Epithelial cell of prostate (primary cell): ENCODE results near the gene SSTR5.

Experiments used
- DNase-seq: peaks from one replicate; pipeline ENCODE4 v3.0.0-alpha.2; 2011; ENCODE audit warnings: low read depth, low spot score
- H3K27ac ChIP-seq: fragments of 450-650 bp; 2 replicates; pipeline ENCODE4 v1.5.1; 2017; ENCODE audit warnings: mild to moderate bottlenecking

The SSTR5 gene

DNA sequence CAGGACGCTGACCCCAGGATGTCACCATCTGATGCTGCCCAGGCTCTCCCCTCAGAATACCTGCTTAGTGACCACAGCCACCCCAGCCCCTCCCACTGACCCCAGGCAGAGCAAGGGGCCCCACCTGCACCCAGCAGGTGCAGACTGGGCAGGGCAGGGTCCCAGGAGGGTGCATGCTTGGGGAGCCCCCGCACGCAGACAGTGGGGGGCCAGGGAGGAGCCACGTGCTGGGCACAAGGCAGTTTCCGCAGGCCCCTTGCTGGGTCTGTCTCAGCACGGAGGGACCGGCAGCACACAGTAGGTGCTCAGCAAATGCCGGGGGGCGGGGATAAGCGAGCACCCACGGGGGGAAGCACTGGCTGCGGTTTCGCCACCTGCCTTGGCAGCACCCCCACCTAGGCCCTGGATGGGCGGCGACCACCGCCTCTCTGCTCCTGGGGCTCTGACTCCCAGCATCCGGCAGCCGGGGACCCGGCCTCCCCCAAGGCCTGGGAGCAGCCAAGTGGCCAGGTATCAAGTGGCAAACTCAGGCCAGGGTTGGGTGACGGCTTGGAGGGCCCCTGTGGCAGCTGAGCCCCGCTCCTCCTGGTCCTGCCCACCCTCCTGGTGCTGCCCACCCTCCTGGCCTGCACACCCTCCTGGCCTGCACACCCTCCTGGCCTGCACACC is 18.7 kb upstream of the SSTR5 start:
- no peak overlapping the region for H3K27ac ChIP-seq
- no peak for DNase-seq

DNA sequence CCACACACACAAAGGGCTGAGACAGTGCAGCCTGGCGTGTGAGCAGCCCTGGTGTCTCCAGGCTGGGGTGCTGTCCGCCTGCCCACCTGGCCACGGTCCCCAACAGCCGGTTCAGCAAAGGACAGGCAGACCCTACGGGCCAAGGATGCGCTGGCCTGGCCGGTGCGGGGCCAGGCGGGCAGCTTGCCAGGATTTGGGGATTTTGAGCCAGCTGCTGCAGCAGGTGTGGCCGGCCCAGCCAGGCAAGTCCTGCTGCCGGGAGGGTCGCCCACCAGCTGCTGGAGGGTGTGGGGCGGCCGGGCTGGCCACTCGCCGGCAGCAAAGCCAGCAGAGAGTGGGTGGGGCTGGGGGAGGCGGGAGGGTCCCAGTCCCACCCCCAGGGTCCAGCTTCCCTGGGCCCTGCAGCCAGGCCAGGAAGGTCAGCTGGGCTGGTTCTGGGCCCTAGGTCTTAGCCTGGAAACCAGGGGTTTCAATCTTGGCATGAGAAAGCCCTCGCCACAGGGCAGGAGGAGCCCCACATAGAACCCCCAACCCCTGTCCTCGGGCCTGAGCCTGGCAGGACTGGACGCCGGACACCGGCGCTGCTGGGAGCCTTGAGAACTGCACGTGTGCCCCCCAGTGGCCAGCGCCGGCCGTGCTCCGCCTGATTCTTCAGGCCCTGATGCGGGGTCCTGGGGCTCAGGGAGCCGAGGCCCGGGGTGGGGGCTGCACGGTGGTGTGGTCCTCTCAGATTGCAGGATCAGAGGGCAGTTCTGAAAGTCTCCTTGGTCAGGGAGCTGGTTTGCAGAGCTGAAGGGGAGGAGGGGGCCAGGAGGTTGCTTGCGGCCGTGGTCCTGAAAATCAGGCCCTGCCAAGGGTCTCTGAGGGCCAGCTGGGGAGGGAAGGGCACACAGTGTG is 17.6 kb upstream of the SSTR5 start:
- DNase-seq = no peak
- H3K27ac ChIP-seq = no peak overlapping the region

- DNase-seq = no peak
- no peak overlapping the region for H3K27ac ChIP-seq
Measured at GRCh38 chr16:1055557-1055924, 17.0 kb upstream of the SSTR5 start.

- H3K27ac ChIP-seq = no peak overlapping the region
- DNase-seq = no peak
Measured at GRCh38 chr16:1056196-1056595, 16.4 kb upstream of the SSTR5 start.

- no peak for DNase-seq
- H3K27ac ChIP-seq = no peak overlapping the region
Measured at GRCh38 chr16:1057252-1057932, 15.2 kb upstream of the SSTR5 start.

- DNase-seq = no peak
Measured at GRCh38 chr16:1058216-1058615, 14.3 kb upstream of the SSTR5 start.

DNA sequence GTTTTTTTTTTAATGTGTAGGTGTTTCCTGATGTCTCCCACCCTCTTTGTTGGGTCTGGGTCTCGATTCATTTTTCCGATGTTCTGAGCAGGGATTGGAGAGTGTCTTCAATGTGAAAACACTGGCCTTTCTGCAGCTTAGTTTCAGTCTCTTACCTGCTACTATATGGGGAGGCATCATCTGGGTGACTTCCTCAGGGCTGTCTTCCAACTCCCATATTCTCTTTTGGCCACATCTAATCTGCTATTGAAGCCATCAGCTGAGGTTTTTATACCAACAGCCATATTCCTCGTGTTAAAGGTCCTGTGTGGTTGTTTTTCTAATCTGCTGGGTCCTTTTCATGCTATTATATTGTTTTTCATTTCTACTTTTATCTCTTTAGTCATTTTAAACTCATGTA is 13.2 kb upstream of the SSTR5 start:
- no peak overlapping the region for H3K27ac ChIP-seq
- DNase-seq = no peak

More at GRCh38 chr16:1058216-1058615, 14.3 kb upstream of the SSTR5 start:
- H3K27ac ChIP-seq = no peak overlapping the region

DNA sequence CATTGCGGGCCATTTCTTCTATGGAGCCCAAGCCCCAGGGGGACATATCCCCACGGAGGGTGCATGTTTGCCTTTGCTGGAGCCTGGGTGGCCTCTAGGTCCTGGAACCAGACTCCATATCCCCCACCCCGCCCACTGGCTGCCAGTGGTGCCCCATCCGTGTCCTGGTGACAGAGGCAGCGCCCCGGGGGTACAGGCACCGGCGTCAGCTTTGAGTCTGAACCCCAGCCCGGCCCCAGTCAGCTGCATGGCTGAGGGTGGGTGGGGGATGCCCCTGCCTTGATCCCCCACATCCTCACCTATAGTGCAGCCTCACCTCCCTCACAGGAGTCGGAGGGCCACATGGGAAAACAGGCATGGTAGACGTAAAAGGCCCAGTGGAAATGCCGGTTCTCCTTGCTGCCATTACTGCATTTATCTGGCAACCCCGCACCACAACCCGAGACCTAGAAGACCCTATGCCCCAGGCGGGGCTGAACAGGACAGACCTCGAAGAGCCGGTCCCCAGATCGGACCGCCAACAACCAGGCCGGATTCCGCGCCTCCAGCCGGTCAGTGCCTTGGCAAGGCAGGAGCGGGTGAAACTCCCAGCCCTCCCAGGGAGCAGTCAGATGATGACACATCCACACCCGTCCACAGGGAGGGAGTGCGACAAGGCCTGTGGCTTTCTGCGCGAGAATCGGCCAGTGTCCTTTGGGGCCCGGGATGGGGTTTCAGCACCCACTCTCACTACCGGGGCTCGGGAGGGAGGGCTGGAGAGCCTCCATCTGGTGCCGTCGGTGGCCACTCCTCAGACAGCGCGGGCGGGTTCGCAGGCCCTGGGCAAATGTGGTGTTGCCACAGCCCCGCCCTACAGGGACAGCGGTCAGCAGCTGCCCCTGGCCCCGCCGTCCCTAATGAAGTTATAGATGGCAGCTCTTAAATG is 11.9 kb upstream of the SSTR5 start:
- no peak overlapping the region for H3K27ac ChIP-seq
- DNase-seq = no peak

- H3K27ac ChIP-seq = no peak overlapping the region
- DNase-seq = no peak
Measured at GRCh38 chr16:1061769-1062505, 10.6 kb upstream of the SSTR5 start.

GRCh38 chr16:1062895-1063294 is 9.7 kb upstream of the SSTR5 start:
- H3K27ac ChIP-seq = no peak overlapping the region

GRCh38 chr16:1063728-1064127 is 8.8 kb upstream of the SSTR5 start:
- no peak for DNase-seq
- H3K27ac ChIP-seq = no peak overlapping the region

More at GRCh38 chr16:1062895-1063294, 9.7 kb upstream of the SSTR5 start:
- DNase-seq = no peak

- no peak overlapping the region for H3K27ac ChIP-seq
- DNase-seq = no peak
Measured at GRCh38 chr16:1065469-1066128, 6.9 kb upstream of the SSTR5 start.

GRCh38 chr16:1066584-1067172 is 5.9 kb upstream of the SSTR5 start:
- H3K27ac ChIP-seq = no peak overlapping the region
- no peak for DNase-seq

GRCh38 chr16:1067629-1068028 is 4.9 kb upstream of the SSTR5 start:
- no peak for DNase-seq
- H3K27ac ChIP-seq = no peak overlapping the region

- no peak overlapping the region for H3K27ac ChIP-seq
- DNase-seq = no peak
Measured at GRCh38 chr16:1068451-1068850, 4.1 kb upstream of the SSTR5 start.

- H3K27ac ChIP-seq = no peak overlapping the region
- DNase-seq = no peak
Measured at GRCh38 chr16:1069154-1069553, 3.4 kb upstream of the SSTR5 start.

GRCh38 chr16:1070084-1070863 is 2.3 kb upstream of the SSTR5 start:
- no peak for DNase-seq
- no peak overlapping the region for H3K27ac ChIP-seq
